ENCODE data around the gene WWP2. TPM values are rescaled to one million over a fixed set of nuclear protein-coding genes. Genes with fewer than 3 reads are reported as not detected.
"Not testable (repeated sequence)": the region's sequence is repeated elsewhere in the genome, so short reads cannot be mapped to it uniquely, and the experiment has no call there.

WWP2 gene
- polyA plus RNA-seq, 4 donors, result 32.4 to 44.6 (median 35.4) TPM

- 0 to 1% (median 1%) methylated on average over 58 of the region's 58 CpGs for WGBS, 3 donors
- Histone ChIP-seq H3K4me3 (ENCODE audit: low read depth in 1 of 3, low read length in 3 of 3) (peak within 1 kb of the TSS; percentile 60 to 81 (median 79)), H3K4me1 (ENCODE audit: control insufficient read depth in 3 of 3, insufficient read depth in 2 of 3, low read depth in 1 of 3, low read length in 2 of 3) (peaks cover 2 to 8% (median 2%) of the 10 kb centered on the region in 3 donors), H3K27me3 (ENCODE audit: control insufficient read depth in 3 of 3, insufficient read depth in 3 of 3, low read length in 3 of 3) (no peaks in the 10 kb centered on the region), H3K9me3 (ENCODE audit: control insufficient read depth in 2 of 2, insufficient read depth in 1 of 2, low read depth in 1 of 2, low read length in 1 of 2) (no peaks in the 10 kb centered on the region), H3K27ac (ENCODE audit: low read depth in 1 of 3, low read length in 2 of 3) (peak within 1 kb of the TSS in 2 of 3 donors; percentile 51 to 67), H3K36me3 (ENCODE audit: control insufficient read depth in 3 of 3, insufficient read depth in 2 of 3, low read depth in 1 of 3, low read length in 3 of 3) (peaks cover 0 to 26% (median 0%) of the 10 kb centered on the region in 3 donors)
- no peak for FAIRE-seq
- DNase-seq, result peak; percentile 96 to 99
Measured at GRCh38 chr16:69754469-69755310, 7.4 kb upstream of the WWP2 start, which contains the start of gene NOB1. NOB1 (minus strand) TSS chr16:69754926; CDS start chr16:69754910, 16 bp downstream.

DNA sequence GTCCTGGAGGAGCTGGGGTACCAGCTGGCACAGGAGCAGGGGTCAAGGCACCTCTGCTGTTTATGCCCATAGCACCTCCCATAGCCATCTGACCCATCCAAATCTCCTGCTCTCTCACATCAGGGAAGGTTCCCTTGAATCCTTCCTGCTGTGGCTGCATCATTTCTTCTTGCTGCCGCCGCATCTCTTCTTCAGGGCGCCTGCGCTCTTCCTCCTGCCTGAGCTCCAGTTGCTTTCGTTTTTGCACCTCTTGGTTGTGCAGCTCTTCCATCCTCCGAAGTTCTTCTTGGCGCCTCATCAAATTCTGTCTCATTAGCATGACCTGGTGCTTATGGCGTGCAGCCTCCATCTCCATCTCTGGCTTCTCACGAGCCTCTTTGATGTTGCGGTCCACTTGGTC is 5.4 kb upstream of the WWP2 start:
- no peak overlapping the region for H3K4me3 ChIP-seq (ENCODE audit: low read depth in 1 of 3, low read length in 3 of 3)
- H3K27ac ChIP-seq (ENCODE audit: low read depth in 1 of 3, low read length in 2 of 3), result no peak overlapping the region
- FAIRE-seq (no peak), DNase-seq (no peak)
- no peaks in the 10 kb centered on the region for H3K9me3 ChIP-seq (ENCODE audit: control insufficient read depth in 2 of 2, insufficient read depth in 1 of 2, low read depth in 1 of 2, low read length in 1 of 2)
- peaks cover 2 to 11% (median 2%) of the 10 kb centered on the region in 3 donors for H3K4me1 ChIP-seq (ENCODE audit: control insufficient read depth in 3 of 3, insufficient read depth in 2 of 3, low read depth in 1 of 3, low read length in 2 of 3)
- H3K27me3 ChIP-seq (ENCODE audit: control insufficient read depth in 3 of 3, insufficient read depth in 3 of 3, low read length in 3 of 3), result no peaks in the 10 kb centered on the region
- WGBS, 3 donors, result 82 to 91% (median 87%) methylated on average over 10 of the region's 10 CpGs
- peaks cover 0 to 8% (median 0%) of the 10 kb centered on the region in 3 donors for H3K36me3 ChIP-seq (ENCODE audit: control insufficient read depth in 3 of 3, insufficient read depth in 2 of 3, low read depth in 1 of 3, low read length in 3 of 3)

GRCh38 chr16:69757375-69757774 is 4.8 kb upstream of the WWP2 start:
- peaks cover 2 to 14% (median 2%) of the 10 kb centered on the region in 3 donors for H3K4me1 ChIP-seq (ENCODE audit: control insufficient read depth in 3 of 3, insufficient read depth in 2 of 3, low read depth in 1 of 3, low read length in 2 of 3)
- H3K4me3 ChIP-seq (ENCODE audit: low read depth in 1 of 3, low read length in 3 of 3); H3K27me3 ChIP-seq (ENCODE audit: control insufficient read depth in 3 of 3, insufficient read depth in 3 of 3, low read length in 3 of 3); DNase-seq; H3K36me3 ChIP-seq (ENCODE audit: control insufficient read depth in 3 of 3, insufficient read depth in 2 of 3, low read depth in 1 of 3, low read length in 3 of 3); H3K9me3 ChIP-seq (ENCODE audit: control insufficient read depth in 2 of 2, insufficient read depth in 1 of 2, low read depth in 1 of 2, low read length in 1 of 2); FAIRE-seq; H3K27ac ChIP-seq (ENCODE audit: low read depth in 1 of 3, low read length in 2 of 3): not testable (repeated sequence)
- 87 to 93% (median 87%) methylated on average over 13 of the region's 13 CpGs for WGBS, 3 donors

- H3K27me3 ChIP-seq (ENCODE audit: control insufficient read depth in 3 of 3, insufficient read depth in 3 of 3, low read length in 3 of 3), result no peaks in the 10 kb centered on the region
- peak overlapping the region; percentile 92 to 98 (median 93) for H3K27ac ChIP-seq (ENCODE audit: low read depth in 1 of 3, low read length in 2 of 3)
- H3K9me3 ChIP-seq (ENCODE audit: control insufficient read depth in 2 of 2, insufficient read depth in 1 of 2, low read depth in 1 of 2, low read length in 1 of 2), result no peaks in the 10 kb centered on the region
- WGBS, 3 donors, result 2 to 6% (median 5%) methylated on average over 14 of the region's 14 CpGs
- FAIRE-seq, result no peak
- peaks cover 0 to 8% (median 0%) of the 10 kb centered on the region in 3 donors for H3K36me3 ChIP-seq (ENCODE audit: control insufficient read depth in 3 of 3, insufficient read depth in 2 of 3, low read depth in 1 of 3, low read length in 3 of 3)
- peaks cover 0 to 15% (median 4%) of the 10 kb centered on the region in 3 donors for H3K4me1 ChIP-seq (ENCODE audit: control insufficient read depth in 3 of 3, insufficient read depth in 2 of 3, low read depth in 1 of 3, low read length in 2 of 3)
- H3K4me3 ChIP-seq (ENCODE audit: low read depth in 1 of 3, low read length in 3 of 3), result peak overlapping the region; percentile 82 to 100 (median 96)
- peak; percentile 71 to 74 for DNase-seq
Measured at GRCh38 chr16:69762814-69763598, 874 bp downstream of the WWP2 start.

DNA sequence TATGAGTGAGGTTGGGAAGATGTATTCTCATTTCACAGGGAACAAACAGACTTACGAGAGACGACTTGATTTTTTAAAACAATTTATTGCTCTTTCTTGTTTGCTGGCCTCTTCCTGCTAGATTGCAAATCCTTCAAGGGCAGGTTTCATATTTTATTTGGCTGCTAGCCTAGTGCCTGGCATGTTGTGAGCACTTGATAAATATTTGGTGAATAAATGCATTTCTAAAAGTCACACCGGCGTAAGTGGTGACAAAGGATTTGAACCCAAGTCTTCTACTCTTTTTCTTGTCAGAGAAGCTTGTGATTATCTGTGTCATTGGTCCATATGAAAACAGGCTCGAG is 1.4 kb downstream of the WWP2 start:
- DNase-seq (peak in 1 of 2 donors; percentile 12), FAIRE-seq (no peak)
- Histone ChIP-seq H3K9me3 (ENCODE audit: control insufficient read depth in 2 of 2, insufficient read depth in 1 of 2, low read depth in 1 of 2, low read length in 1 of 2) (no peaks in the 10 kb centered on the region), H3K4me1 (ENCODE audit: control insufficient read depth in 3 of 3, insufficient read depth in 2 of 3, low read depth in 1 of 3, low read length in 2 of 3) (peaks cover 0 to 16% (median 4%) of the 10 kb centered on the region in 3 donors), H3K36me3 (ENCODE audit: control insufficient read depth in 3 of 3, insufficient read depth in 2 of 3, low read depth in 1 of 3, low read length in 3 of 3) (peaks cover 0 to 8% (median 0%) of the 10 kb centered on the region in 3 donors), H3K4me3 (ENCODE audit: low read depth in 1 of 3, low read length in 3 of 3) (peak overlapping the region in 2 of 3 donors; percentile 96 to 100), H3K27ac (ENCODE audit: low read depth in 1 of 3, low read length in 2 of 3) (peak overlapping the region in 2 of 3 donors; percentile 92 to 98), H3K27me3 (ENCODE audit: control insufficient read depth in 3 of 3, insufficient read depth in 3 of 3, low read length in 3 of 3) (no peaks in the 10 kb centered on the region)
- 20 to 48% (median 30%) methylated on average over 5 of the region's 5 CpGs for WGBS, 3 donors

GRCh38 chr16:69767459-69768229 is 5.5 kb downstream of the WWP2 start:
- peaks cover 0 to 12% (median 0%) of the 10 kb centered on the region in 3 donors for H3K36me3 ChIP-seq (ENCODE audit: control insufficient read depth in 3 of 3, insufficient read depth in 2 of 3, low read depth in 1 of 3, low read length in 3 of 3)
- no peaks in the 10 kb centered on the region for H3K27me3 ChIP-seq (ENCODE audit: control insufficient read depth in 3 of 3, insufficient read depth in 3 of 3, low read length in 3 of 3)
- H3K4me1 ChIP-seq (ENCODE audit: control insufficient read depth in 3 of 3, insufficient read depth in 2 of 3, low read depth in 1 of 3, low read length in 2 of 3), result peaks cover 2 to 13% (median 6%) of the 10 kb centered on the region in 3 donors
- no peaks in the 10 kb centered on the region for H3K9me3 ChIP-seq (ENCODE audit: control insufficient read depth in 2 of 2, insufficient read depth in 1 of 2, low read depth in 1 of 2, low read length in 1 of 2)
- no peak overlapping the region for H3K4me3 ChIP-seq (ENCODE audit: low read depth in 1 of 3, low read length in 3 of 3)
- H3K27ac ChIP-seq (ENCODE audit: low read depth in 1 of 3, low read length in 2 of 3), result peak overlapping the region in 1 of 3 donors; percentile 10
- 34 to 54% (median 44%) methylated on average over 5 of the region's 5 CpGs for WGBS, 3 donors
- DNase-seq (peak; percentile 32 to 65), FAIRE-seq (no peak)

- H3K27me3 ChIP-seq (ENCODE audit: control insufficient read depth in 3 of 3, insufficient read depth in 3 of 3, low read length in 3 of 3), result no peaks in the 10 kb centered on the region
- DNase-seq, result no peak
- whole genome bisulfite sequencing, 3 donors, result 86 to 88% (median 88%) methylated on average over 6 of the region's 6 CpGs
- no peak overlapping the region for H3K27ac ChIP-seq (ENCODE audit: low read depth in 1 of 3, low read length in 2 of 3)
- peaks cover 3 to 9% (median 6%) of the 10 kb centered on the region in 3 donors for H3K4me1 ChIP-seq (ENCODE audit: control insufficient read depth in 3 of 3, insufficient read depth in 2 of 3, low read depth in 1 of 3, low read length in 2 of 3)
- no peak for FAIRE-seq
- peaks cover 0 to 12% (median 0%) of the 10 kb centered on the region in 3 donors for H3K36me3 ChIP-seq (ENCODE audit: control insufficient read depth in 3 of 3, insufficient read depth in 2 of 3, low read depth in 1 of 3, low read length in 3 of 3)
- H3K9me3 ChIP-seq (ENCODE audit: control insufficient read depth in 2 of 2, insufficient read depth in 1 of 2, low read depth in 1 of 2, low read length in 1 of 2), result no peaks in the 10 kb centered on the region
- no peak overlapping the region for H3K4me3 ChIP-seq (ENCODE audit: low read depth in 1 of 3, low read length in 3 of 3)
Measured at GRCh38 chr16:69768666-69769065, 6.5 kb downstream of the WWP2 start.

Data from small intestine (tissue), 7 donors.